WTC11 (cell line): ENCODE data around the gene G6PC3. TPM values are rescaled to one million over a fixed set of nuclear protein-coding genes. Genes with fewer than 3 reads are reported as not detected.
A peak's percentile ranks its signal among the peaks of the same experiment; 100 is the strongest.

Experiments
- ATAC-seq: fragments of 200-7000 bp; cut with Tn5 transposase; 2 replicates; pipeline ENCODE4 v1.10.0; 2021; ENCODE audit warnings: mild to moderate bottlenecking, moderate library complexity
- CTCF ChIA-PET: fragments of 300-600 bp; sonication (Branson Sonifier 250); formaldehyde crosslinking; loops from one replicate; lab custom pipeline; 2021; ENCODE audit warnings: antibody characterized with exemption; lab: Charles Lee
- POLR2A ChIA-PET: fragments of 350-600 bp; sonication (Branson Sonifier 250); formaldehyde crosslinking; loops from one replicate; lab custom pipeline; 2021; ENCODE audit warnings: antibody characterized with exemption; lab: Charles Lee
- DNase-seq: peaks from one replicate; pipeline ENCODE4 v3.0.0; 2021; ENCODE audit warnings: low spot score
- H3K27ac Mint-ChIP-seq: 2 replicates; pipeline ENCODE4 v1.8.0; 2021; ENCODE audit warnings: mixed read lengths
- H3K27me3 Mint-ChIP-seq: 2 replicates; pipeline ENCODE4 v1.8.0; 2021; ENCODE audit warnings: low read depth, mild to moderate bottlenecking, moderate library complexity, mixed read lengths
- H3K36me3 Mint-ChIP-seq: 2 replicates; pipeline ENCODE4 v1.8.0; 2021; ENCODE audit warnings: mixed read lengths
- H3K4me1 Mint-ChIP-seq: 2 replicates; pipeline ENCODE4 v1.8.0; 2022; ENCODE audit warnings: mixed read lengths
- H3K4me3 Mint-ChIP-seq: 2 replicates; pipeline ENCODE4 v1.8.0; 2021; ENCODE audit warnings: mild to moderate bottlenecking, moderate library complexity, mixed read lengths
- H3K9me3 Mint-ChIP-seq: 2 replicates; pipeline ENCODE4 v1.8.0; 2021; ENCODE audit warnings: mixed read lengths
- JAZF1 ChIP-seq: fragments of 250-450 bp; sonication (Bioruptor Pico); IDR thresholded peaks from 2 replicates; pipeline ENCODE4 v1.9.0; 2021; ENCODE audit warnings: moderate library complexity, mild to moderate bottlenecking, inconsistent platforms
- NFYB ChIP-seq: sonication (generic); formaldehyde crosslinking; conservative IDR thresholded peaks from 2 replicates; pipeline ENCODE4 v1.8.0; 2022; ENCODE audit warnings: low read depth, missing genetic modification reagents
- NR3C1 ChIP-seq: sonication (generic); formaldehyde crosslinking; conservative IDR thresholded peaks from 2 replicates; pipeline ENCODE4 v1.8.1; 2023; ENCODE audit warnings: low read depth, mild to moderate bottlenecking, missing genetic modification reagents
- SOX15 ChIP-seq: fragments of 250-450 bp; sonication (Bioruptor Pico); IDR thresholded peaks from 2 replicates; pipeline ENCODE4 v1.9.0; 2021; ENCODE audit warnings: mild to moderate bottlenecking
- TEAD4 ChIP-seq: sonication (generic); formaldehyde crosslinking; IDR thresholded peaks from 2 replicates; pipeline ENCODE4 v1.8.0; 2022; ENCODE audit warnings: mild to moderate bottlenecking, missing genetic modification reagents
- ZNF317 ChIP-seq: sonication (generic); formaldehyde crosslinking; IDR thresholded peaks from 2 replicates; pipeline ENCODE4 v1.8.1; 2023; ENCODE audit warnings: low read depth, mild to moderate bottlenecking, moderate library complexity, missing genetic modification reagents, borderline replicate concordance
- ZNF416 ChIP-seq: fragments of 250-450 bp; sonication (Bioruptor Pico); IDR thresholded peaks from 2 replicates; pipeline ENCODE4 v1.9.0; 2021; ENCODE audit warnings: mild to moderate bottlenecking, inconsistent platforms
- ZNF423 ChIP-seq: fragments of 250-450 bp; sonication (Bioruptor Pico); IDR thresholded peaks from 2 replicates; pipeline ENCODE4 v2.1.2; 2022; ENCODE audit warnings: mild to moderate bottlenecking, moderate library complexity
- total RNA-seq: library from RNA; stranded (reverse); gene quantifications from 3 replicates; pipeline ENCODE4 v1.2.3, GENCODE V29; 2021
- TF ChIP-seq, protein P1 (sequence below): fragments of 250-450 bp; sonication (Bioruptor Pico); IDR thresholded peaks from 2 replicates; pipeline ENCODE4 v2.1.2; 2022; ENCODE audit warnings: mild to moderate bottlenecking, moderate library complexity
- TF ChIP-seq, protein P2 (sequence below): sonication (generic); formaldehyde crosslinking; IDR thresholded peaks from 2 replicates; pipeline ENCODE4 v1.8.1; 2022; ENCODE audit warnings: mild to moderate bottlenecking, missing genetic modification reagents, moderate library complexity, borderline replicate concordance
- TF ChIP-seq, protein P3 (sequence below): sonication (generic); formaldehyde crosslinking; IDR thresholded peaks from 2 replicates; pipeline ENCODE4 v1.8.0; 2023; ENCODE audit warnings: mild to moderate bottlenecking, missing genetic modification reagents
- TF ChIP-seq, protein P4 (sequence below): sonication (generic); formaldehyde crosslinking; IDR thresholded peaks from 2 replicates; pipeline ENCODE4 v1.8.0; 2023; ENCODE audit warnings: missing genetic modification reagents, mild to moderate bottlenecking, borderline replicate concordance
- TF ChIP-seq, protein P5 (sequence below): fragments of 250-450 bp; sonication (Bioruptor Pico); IDR thresholded peaks from 2 replicates; pipeline ENCODE4 v1.9.0; 2021; ENCODE audit warnings: mild to moderate bottlenecking
- TF ChIP-seq, protein P6 (sequence below): fragments of 250-450 bp; sonication (Bioruptor Pico); IDR thresholded peaks from 2 replicates; pipeline ENCODE4 v1.9.0; 2021; ENCODE audit warnings: mild to moderate bottlenecking
- TF ChIP-seq, protein P7 (sequence below): sonication (generic); formaldehyde crosslinking; IDR thresholded peaks from 2 replicates; pipeline ENCODE4 v1.8.1; 2023; ENCODE audit warnings: mild to moderate bottlenecking, missing genetic modification reagents, borderline replicate concordance
- TF ChIP-seq, protein P8 (sequence below): sonication (generic); formaldehyde crosslinking; IDR thresholded peaks from 2 replicates; pipeline ENCODE4 v1.8.0; 2022; ENCODE audit warnings: mild to moderate bottlenecking, missing genetic modification reagents

The G6PC3 gene
- total RNA-seq, 1 experiment from 2014 or later = 121 TPM

DNA sequence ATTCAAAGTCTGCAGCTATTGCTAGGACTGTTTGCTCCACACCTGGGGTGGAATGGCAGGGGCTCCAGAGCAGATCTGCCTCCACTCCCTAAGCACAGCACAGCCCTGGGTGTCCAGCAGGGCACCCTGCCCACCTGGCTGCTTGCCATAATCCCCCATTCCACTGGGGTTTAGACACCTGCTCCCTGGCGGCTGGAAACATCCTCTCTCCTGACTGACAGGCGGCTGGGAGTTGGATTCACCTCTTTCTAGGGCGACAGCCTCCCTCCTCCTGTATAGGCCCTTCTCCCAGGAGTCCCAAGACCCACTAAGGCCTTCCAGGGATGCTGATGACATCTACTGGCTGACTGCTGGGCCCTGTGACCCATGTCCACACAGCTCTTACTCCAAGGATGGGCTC, 34.9 kb downstream of the G6PC3 start:
- CTCF ChIA-PET = interaction anchor here (0.7 to 3.2 kb wide), 4 partner anchors 10 to 63 kb away, joined by 3 to 27 read pairs (median 6); partner anchors contain the start of gene HDAC5
- Mint-ChIP-seq H3K36me3 (no peaks in the 10 kb centered on the region), H3K4me1 (peaks cover 23% of the 10 kb centered on the region), H3K9me3 (no peaks in the 10 kb centered on the region), H3K27me3 (no peaks in the 10 kb centered on the region), H3K27ac (no peak overlapping the region), H3K4me3 (no peak overlapping the region)
- TF ChIP-seq, protein P1, sequence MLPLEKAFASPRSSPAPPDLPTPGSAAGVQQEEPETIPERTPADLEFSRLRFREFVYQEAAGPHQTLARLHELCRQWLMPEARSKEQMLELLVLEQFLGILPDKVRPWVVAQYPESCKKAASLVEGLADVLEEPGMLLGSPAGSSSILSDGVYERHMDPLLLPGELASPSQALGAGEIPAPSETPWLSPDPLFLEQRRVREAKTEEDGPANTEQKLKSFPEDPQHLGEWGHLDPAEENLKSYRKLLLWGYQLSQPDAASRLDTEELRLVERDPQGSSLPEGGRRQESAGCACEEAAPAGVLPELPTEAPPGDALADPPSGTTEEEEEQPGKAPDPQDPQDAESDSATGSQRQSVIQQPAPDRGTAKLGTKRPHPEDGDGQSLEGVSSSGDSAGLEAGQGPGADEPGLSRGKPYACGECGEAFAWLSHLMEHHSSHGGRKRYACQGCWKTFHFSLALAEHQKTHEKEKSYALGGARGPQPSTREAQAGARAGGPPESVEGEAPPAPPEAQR = no peak
- TF ChIP-seq NFYB (CRISPR knock-in tag) (no peak), JAZF1 (CRISPR knock-in tag) (no peak)
- peak; percentile 15 for ATAC-seq
- no peak for DNase-seq
- POLR2A ChIA-PET = no interaction called here

DNA sequence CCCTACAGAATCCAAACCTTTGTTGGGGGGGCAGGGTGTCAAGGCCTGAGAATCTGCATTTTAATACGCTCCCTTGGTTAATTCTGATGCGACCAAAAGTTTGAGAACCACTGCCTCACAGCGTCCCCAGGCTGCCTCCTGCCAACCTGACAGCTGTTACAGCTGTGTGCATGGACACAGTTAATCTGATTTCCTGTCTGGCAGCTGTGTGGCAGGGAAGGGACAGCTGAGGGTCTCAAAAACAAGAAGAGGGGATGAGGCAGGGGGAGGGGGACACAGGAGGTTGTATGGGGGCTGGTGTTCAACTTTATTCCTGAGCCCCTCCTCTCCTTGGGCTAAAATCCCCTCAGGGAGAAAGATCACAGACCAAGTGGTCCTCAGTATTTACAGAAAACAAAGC, 35.4 kb downstream of the G6PC3 start:
- Mint-ChIP-seq H3K27me3 (no peaks in the 10 kb centered on the region), H3K9me3 (no peaks in the 10 kb centered on the region), H3K36me3 (no peaks in the 10 kb centered on the region), H3K4me3 (no peak overlapping the region), H3K27ac (no peak overlapping the region), H3K4me1 (peaks cover 27% of the 10 kb centered on the region)
- POLR2A ChIA-PET = interaction anchor here (0.6 to 0.7 kb wide), 2 partner anchors 11 to 21 kb away, joined by 3 to 4 read pairs; no protein-coding TSS in a partner anchor
- CTCF ChIA-PET = interaction anchor here (1.0 to 3.2 kb wide), 3 partner anchors 10 to 63 kb away, joined by 3 to 27 read pairs (median 9); partner anchors contain the start of gene HDAC5
- DNase-seq (no peak), ATAC-seq (no peak)
- no peak for TF ChIP-seq TEAD4 (CRISPR knock-in tag)
- TF ChIP-seq, protein P2, sequence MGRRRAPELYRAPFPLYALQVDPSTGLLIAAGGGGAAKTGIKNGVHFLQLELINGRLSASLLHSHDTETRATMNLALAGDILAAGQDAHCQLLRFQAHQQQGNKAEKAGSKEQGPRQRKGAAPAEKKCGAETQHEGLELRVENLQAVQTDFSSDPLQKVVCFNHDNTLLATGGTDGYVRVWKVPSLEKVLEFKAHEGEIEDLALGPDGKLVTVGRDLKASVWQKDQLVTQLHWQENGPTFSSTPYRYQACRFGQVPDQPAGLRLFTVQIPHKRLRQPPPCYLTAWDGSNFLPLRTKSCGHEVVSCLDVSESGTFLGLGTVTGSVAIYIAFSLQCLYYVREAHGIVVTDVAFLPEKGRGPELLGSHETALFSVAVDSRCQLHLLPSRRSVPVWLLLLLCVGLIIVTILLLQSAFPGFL (CRISPR knock-in tag) = no peak
- TF ChIP-seq, protein P3, sequence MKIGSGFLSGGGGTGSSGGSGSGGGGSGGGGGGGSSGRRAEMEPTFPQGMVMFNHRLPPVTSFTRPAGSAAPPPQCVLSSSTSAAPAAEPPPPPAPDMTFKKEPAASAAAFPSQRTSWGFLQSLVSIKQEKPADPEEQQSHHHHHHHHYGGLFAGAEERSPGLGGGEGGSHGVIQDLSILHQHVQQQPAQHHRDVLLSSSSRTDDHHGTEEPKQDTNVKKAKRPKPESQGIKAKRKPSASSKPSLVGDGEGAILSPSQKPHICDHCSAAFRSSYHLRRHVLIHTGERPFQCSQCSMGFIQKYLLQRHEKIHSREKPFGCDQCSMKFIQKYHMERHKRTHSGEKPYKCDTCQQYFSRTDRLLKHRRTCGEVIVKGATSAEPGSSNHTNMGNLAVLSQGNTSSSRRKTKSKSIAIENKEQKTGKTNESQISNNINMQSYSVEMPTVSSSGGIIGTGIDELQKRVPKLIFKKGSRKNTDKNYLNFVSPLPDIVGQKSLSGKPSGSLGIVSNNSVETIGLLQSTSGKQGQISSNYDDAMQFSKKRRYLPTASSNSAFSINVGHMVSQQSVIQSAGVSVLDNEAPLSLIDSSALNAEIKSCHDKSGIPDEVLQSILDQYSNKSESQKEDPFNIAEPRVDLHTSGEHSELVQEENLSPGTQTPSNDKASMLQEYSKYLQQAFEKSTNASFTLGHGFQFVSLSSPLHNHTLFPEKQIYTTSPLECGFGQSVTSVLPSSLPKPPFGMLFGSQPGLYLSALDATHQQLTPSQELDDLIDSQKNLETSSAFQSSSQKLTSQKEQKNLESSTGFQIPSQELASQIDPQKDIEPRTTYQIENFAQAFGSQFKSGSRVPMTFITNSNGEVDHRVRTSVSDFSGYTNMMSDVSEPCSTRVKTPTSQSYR (CRISPR knock-in tag) = no peak
- TF ChIP-seq, protein P4, sequence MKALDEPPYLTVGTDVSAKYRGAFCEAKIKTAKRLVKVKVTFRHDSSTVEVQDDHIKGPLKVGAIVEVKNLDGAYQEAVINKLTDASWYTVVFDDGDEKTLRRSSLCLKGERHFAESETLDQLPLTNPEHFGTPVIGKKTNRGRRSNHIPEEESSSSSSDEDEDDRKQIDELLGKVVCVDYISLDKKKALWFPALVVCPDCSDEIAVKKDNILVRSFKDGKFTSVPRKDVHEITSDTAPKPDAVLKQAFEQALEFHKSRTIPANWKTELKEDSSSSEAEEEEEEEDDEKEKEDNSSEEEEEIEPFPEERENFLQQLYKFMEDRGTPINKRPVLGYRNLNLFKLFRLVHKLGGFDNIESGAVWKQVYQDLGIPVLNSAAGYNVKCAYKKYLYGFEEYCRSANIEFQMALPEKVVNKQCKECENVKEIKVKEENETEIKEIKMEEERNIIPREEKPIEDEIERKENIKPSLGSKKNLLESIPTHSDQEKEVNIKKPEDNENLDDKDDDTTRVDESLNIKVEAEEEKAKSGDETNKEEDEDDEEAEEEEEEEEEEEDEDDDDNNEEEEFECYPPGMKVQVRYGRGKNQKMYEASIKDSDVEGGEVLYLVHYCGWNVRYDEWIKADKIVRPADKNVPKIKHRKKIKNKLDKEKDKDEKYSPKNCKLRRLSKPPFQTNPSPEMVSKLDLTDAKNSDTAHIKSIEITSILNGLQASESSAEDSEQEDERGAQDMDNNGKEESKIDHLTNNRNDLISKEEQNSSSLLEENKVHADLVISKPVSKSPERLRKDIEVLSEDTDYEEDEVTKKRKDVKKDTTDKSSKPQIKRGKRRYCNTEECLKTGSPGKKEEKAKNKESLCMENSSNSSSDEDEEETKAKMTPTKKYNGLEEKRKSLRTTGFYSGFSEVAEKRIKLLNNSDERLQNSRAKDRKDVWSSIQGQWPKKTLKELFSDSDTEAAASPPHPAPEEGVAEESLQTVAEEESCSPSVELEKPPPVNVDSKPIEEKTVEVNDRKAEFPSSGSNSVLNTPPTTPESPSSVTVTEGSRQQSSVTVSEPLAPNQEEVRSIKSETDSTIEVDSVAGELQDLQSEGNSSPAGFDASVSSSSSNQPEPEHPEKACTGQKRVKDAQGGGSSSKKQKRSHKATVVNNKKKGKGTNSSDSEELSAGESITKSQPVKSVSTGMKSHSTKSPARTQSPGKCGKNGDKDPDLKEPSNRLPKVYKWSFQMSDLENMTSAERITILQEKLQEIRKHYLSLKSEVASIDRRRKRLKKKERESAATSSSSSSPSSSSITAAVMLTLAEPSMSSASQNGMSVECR (CRISPR knock-in tag) = no peak
- TF ChIP-seq, protein P5, sequence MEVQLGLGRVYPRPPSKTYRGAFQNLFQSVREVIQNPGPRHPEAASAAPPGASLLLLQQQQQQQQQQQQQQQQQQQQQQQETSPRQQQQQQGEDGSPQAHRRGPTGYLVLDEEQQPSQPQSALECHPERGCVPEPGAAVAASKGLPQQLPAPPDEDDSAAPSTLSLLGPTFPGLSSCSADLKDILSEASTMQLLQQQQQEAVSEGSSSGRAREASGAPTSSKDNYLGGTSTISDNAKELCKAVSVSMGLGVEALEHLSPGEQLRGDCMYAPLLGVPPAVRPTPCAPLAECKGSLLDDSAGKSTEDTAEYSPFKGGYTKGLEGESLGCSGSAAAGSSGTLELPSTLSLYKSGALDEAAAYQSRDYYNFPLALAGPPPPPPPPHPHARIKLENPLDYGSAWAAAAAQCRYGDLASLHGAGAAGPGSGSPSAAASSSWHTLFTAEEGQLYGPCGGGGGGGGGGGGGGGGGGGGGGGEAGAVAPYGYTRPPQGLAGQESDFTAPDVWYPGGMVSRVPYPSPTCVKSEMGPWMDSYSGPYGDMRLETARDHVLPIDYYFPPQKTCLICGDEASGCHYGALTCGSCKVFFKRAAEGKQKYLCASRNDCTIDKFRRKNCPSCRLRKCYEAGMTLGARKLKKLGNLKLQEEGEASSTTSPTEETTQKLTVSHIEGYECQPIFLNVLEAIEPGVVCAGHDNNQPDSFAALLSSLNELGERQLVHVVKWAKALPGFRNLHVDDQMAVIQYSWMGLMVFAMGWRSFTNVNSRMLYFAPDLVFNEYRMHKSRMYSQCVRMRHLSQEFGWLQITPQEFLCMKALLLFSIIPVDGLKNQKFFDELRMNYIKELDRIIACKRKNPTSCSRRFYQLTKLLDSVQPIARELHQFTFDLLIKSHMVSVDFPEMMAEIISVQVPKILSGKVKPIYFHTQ (CRISPR knock-in tag) = no peak
- TF ChIP-seq, protein P6, sequence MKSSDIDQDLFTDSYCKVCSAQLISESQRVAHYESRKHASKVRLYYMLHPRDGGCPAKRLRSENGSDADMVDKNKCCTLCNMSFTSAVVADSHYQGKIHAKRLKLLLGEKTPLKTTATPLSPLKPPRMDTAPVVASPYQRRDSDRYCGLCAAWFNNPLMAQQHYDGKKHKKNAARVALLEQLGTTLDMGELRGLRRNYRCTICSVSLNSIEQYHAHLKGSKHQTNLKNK (CRISPR knock-in tag) = no peak
- no peak for TF ChIP-seq SOX15
- TF ChIP-seq ZNF416 (CRISPR knock-in tag) = no peak
- TF ChIP-seq ZNF317 (CRISPR knock-in tag) = no peak
- TF ChIP-seq, protein P7, sequence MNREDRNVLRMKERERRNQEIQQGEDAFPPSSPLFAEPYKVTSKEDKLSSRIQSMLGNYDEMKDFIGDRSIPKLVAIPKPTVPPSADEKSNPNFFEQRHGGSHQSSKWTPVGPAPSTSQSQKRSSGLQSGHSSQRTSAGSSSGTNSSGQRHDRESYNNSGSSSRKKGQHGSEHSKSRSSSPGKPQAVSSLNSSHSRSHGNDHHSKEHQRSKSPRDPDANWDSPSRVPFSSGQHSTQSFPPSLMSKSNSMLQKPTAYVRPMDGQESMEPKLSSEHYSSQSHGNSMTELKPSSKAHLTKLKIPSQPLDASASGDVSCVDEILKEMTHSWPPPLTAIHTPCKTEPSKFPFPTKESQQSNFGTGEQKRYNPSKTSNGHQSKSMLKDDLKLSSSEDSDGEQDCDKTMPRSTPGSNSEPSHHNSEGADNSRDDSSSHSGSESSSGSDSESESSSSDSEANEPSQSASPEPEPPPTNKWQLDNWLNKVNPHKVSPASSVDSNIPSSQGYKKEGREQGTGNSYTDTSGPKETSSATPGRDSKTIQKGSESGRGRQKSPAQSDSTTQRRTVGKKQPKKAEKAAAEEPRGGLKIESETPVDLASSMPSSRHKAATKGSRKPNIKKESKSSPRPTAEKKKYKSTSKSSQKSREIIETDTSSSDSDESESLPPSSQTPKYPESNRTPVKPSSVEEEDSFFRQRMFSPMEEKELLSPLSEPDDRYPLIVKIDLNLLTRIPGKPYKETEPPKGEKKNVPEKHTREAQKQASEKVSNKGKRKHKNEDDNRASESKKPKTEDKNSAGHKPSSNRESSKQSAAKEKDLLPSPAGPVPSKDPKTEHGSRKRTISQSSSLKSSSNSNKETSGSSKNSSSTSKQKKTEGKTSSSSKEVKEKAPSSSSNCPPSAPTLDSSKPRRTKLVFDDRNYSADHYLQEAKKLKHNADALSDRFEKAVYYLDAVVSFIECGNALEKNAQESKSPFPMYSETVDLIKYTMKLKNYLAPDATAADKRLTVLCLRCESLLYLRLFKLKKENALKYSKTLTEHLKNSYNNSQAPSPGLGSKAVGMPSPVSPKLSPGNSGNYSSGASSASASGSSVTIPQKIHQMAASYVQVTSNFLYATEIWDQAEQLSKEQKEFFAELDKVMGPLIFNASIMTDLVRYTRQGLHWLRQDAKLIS = no peak
- no peak for TF ChIP-seq NR3C1 (CRISPR knock-in tag)
- TF ChIP-seq ZNF423 = no peak
- TF ChIP-seq, protein P8, sequence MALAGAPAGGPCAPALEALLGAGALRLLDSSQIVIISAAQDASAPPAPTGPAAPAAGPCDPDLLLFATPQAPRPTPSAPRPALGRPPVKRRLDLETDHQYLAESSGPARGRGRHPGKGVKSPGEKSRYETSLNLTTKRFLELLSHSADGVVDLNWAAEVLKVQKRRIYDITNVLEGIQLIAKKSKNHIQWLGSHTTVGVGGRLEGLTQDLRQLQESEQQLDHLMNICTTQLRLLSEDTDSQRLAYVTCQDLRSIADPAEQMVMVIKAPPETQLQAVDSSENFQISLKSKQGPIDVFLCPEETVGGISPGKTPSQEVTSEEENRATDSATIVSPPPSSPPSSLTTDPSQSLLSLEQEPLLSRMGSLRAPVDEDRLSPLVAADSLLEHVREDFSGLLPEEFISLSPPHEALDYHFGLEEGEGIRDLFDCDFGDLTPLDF (CRISPR knock-in tag) = no peak
